H1 (cell line): ENCODE data around the gene CCDC179. TPM values are rescaled to one million over a fixed set of nuclear protein-coding genes. Genes with fewer than 3 reads are reported as not detected.

Experiments
- CTCF ChIA-PET: fragments of 300-600 bp; sonication (Branson Sonifier 250); formaldehyde crosslinking; loops from one replicate; lab custom pipeline; 2021; ENCODE audit not compliant: partially characterized antibody; lab: Charles Lee
- POLR2A ChIA-PET: fragments of 300-600 bp; sonication (Branson Sonifier 250); formaldehyde crosslinking; loops from one replicate; lab custom pipeline; 2021; ENCODE audit warnings: inconsistent platforms; ENCODE audit not compliant: partially characterized antibody; lab: Charles Lee
- DNase-seq, 2 experiments: peaks; one replicate each; pipeline versions ENCODE4 v3.0.0 to v3.0.0-alpha.2; 2010 to 2022; ENCODE audit warnings: low spot score in 2 of 2, low read depth in 1 of 2, mixed read lengths in 1 of 2
- FAIRE-seq: peaks from 2 replicates; lab custom pipeline; 2011; peaks lifted over from hg19 to GRCh38; lab: Jason Lieb, UNC
- H2AFZ ChIP-seq: 2 replicates; pipeline ENCODE4 v1.8.1; 2012; ENCODE audit warnings: low read length, inconsistent platforms
- H2AK5ac ChIP-seq: 2 replicates; pipeline ENCODE4 v1.6.1; 2013; ENCODE audit warnings: low read depth, low read length
- H2BK120ac ChIP-seq: replicated peaks from 2 replicates; pipeline ENCODE3; 2013; ENCODE audit warnings: low read depth, low read length, inconsistent platforms
- H2BK12ac ChIP-seq: 2 replicates; pipeline ENCODE4 v1.6.1; 2013; ENCODE audit warnings: low read depth, low read length
- H2BK15ac ChIP-seq: 2 replicates; pipeline ENCODE4 v1.6.1; 2013; ENCODE audit warnings: low read length
- H2BK20ac ChIP-seq: 2 replicates; pipeline ENCODE4 v1.6.1; 2013; ENCODE audit warnings: low read length
- H2BK5ac ChIP-seq: 2 replicates; pipeline ENCODE4 v1.6.1; 2013; ENCODE audit warnings: low read depth, low read length
- H3K14ac ChIP-seq: 2 replicates; pipeline ENCODE4 v1.6.1; 2013; ENCODE audit warnings: inconsistent platforms; ENCODE audit not compliant: insufficient read length
- H3K18ac ChIP-seq: 2 replicates; pipeline ENCODE4 v1.6.1; 2013; ENCODE audit warnings: low read length; ENCODE audit errors: extremely low read depth
- H3K23ac ChIP-seq: 2 replicates; pipeline ENCODE4 v1.6.1; 2013; ENCODE audit warnings: inconsistent platforms; ENCODE audit not compliant: insufficient read length
- H3K23me2 ChIP-seq: 2 replicates; pipeline ENCODE4 v1.6.1; 2013; ENCODE audit warnings: low read depth, low read length
- H3K27ac ChIP-seq: 2 replicates; pipeline ENCODE4 v1.6.1; 2011; ENCODE audit warnings: low read depth, low read length, inconsistent platforms
- H3K27me3 ChIP-seq, 4 experiments: replicated peaks in 1 of 4; 1 replicate in 1 of 4; 2 replicates in 3 of 4; pipeline versions ENCODE4 v1.6.1 to v1.8.1; 2011 to 2013; ENCODE audit warnings: low read length in 3 of 4, mild to moderate bottlenecking in 3 of 4, inconsistent platforms in 2 of 4, mixed read lengths in 2 of 4, moderate library complexity in 1 of 4; ENCODE audit not compliant: control insufficient read depth in 3 of 4, insufficient read depth in 3 of 4; ENCODE audit errors: extremely low read depth in 1 of 4
- H3K36me3 ChIP-seq, 4 experiments: 2 replicates each; pipeline versions ENCODE4 v1.6.1 to v1.8.1; 2011 to 2013; ENCODE audit warnings: mild to moderate bottlenecking in 4 of 4, low read length in 3 of 4, moderate library complexity in 2 of 4, control low read depth in 1 of 4, inconsistent platforms in 1 of 4; ENCODE audit not compliant: insufficient read depth in 4 of 4, control insufficient read depth in 2 of 4
- H3K4ac ChIP-seq: replicated peaks from 2 replicates; pipeline ENCODE3; 2013; ENCODE audit warnings: low read length, low read depth, mixed read lengths, inconsistent platforms; ENCODE audit not compliant: insufficient read length
- H3K4me1 ChIP-seq, 4 experiments: replicated peaks in 1 of 4; 1 replicate in 1 of 4; 2 replicates in 3 of 4; pipeline versions ENCODE4 v1.6.1 to v1.8.1; 2011 to 2013; ENCODE audit warnings: low read length in 3 of 4, inconsistent platforms in 2 of 4, mixed read lengths in 1 of 4; ENCODE audit not compliant: insufficient read depth in 4 of 4, control insufficient read depth in 3 of 4
- H3K4me2 ChIP-seq, 2 experiments: 2 replicates each; pipeline versions ENCODE4 v1.6.1 to v1.8.1; 2011 to 2013; ENCODE audit warnings: low read depth in 2 of 2, low read length in 2 of 2, control low read depth in 1 of 2, inconsistent platforms in 1 of 2, mild to moderate bottlenecking in 1 of 2; ENCODE audit not compliant: insufficient read depth in 1 of 2
- H3K4me3 ChIP-seq, 4 experiments: fragments of 200-600, 300-600 bp in 1 of 4; sonication (generic), shearing (Covaris generic), sonication (Bioruptor Twin) in 1 of 4; 2 replicates each; pipeline versions ENCODE4 v1.5.1 to v1.8.1; 2011 to 2016; ENCODE audit warnings: low read length in 4 of 4, low read depth in 3 of 4, control low read depth in 2 of 4, inconsistent platforms in 2 of 4, mild to moderate bottlenecking in 2 of 4, mixed read lengths in 1 of 4, moderate library complexity in 1 of 4; ENCODE audit not compliant: insufficient read depth in 2 of 4; ENCODE audit errors: extremely low read depth in 1 of 4
- H3K56ac ChIP-seq: replicated peaks from 2 replicates; pipeline ENCODE3; 2013; ENCODE audit warnings: low read depth, mild to moderate bottlenecking, mixed read lengths, low read length, inconsistent platforms; ENCODE audit not compliant: insufficient read length
- H3K79me1 ChIP-seq: 2 replicates; pipeline ENCODE4 v1.6.1; 2013; ENCODE audit warnings: low read depth, low read length, control low read depth
- H3K79me2 ChIP-seq, 2 experiments: 2 replicates each; pipeline versions ENCODE4 v1.6.1 to v1.8.1; 2012 to 2013; ENCODE audit warnings: low read length in 2 of 2, mild to moderate bottlenecking in 2 of 2, inconsistent platforms in 1 of 2; ENCODE audit not compliant: insufficient read depth in 2 of 2, control insufficient read depth in 1 of 2
- H3K9ac ChIP-seq, 4 experiments: replicated peaks in 1 of 4; 1 replicate in 1 of 4; 2 replicates in 3 of 4; pipeline versions ENCODE4 v1.6.1 to v1.8.1; 2011 to 2013; ENCODE audit warnings: low read depth in 3 of 4, low read length in 3 of 4, control low read depth in 2 of 4, mild to moderate bottlenecking in 2 of 4, moderate library complexity in 2 of 4, inconsistent platforms in 1 of 4; ENCODE audit errors: extremely low read depth in 1 of 4
- H3K9me3 ChIP-seq, 2 experiments: 2 replicates each; pipeline versions ENCODE4 v1.6.1 to v1.8.1; 2012 to 2013; ENCODE audit warnings: mild to moderate bottlenecking in 2 of 2, moderate library complexity in 2 of 2, control low read depth in 1 of 2, inconsistent platforms in 1 of 2, low read depth in 1 of 2, low read length in 1 of 2, mixed read lengths in 1 of 2; ENCODE audit not compliant: insufficient read depth in 2 of 2
- H4K20me1 ChIP-seq, 2 experiments: replicated peaks in 1 of 2; 2 replicates each; pipeline versions ENCODE3 to v1.8.1; 2011 to 2013; ENCODE audit warnings: inconsistent platforms in 2 of 2, low read length in 2 of 2, mild to moderate bottlenecking in 1 of 2; ENCODE audit not compliant: insufficient read depth in 2 of 2, control insufficient read depth in 1 of 2
- H4K5ac ChIP-seq: 2 replicates; pipeline ENCODE4 v1.6.1; 2013; ENCODE audit warnings: low read length, low read depth, mixed read lengths, inconsistent platforms; ENCODE audit not compliant: insufficient read length
- H4K8ac ChIP-seq: 2 replicates; pipeline ENCODE4 v1.8.0; 2013; ENCODE audit warnings: mild to moderate bottlenecking, moderate library complexity, low read length, inconsistent platforms; ENCODE audit not compliant: insufficient read depth; ENCODE audit errors: extremely low read depth
- H4K91ac ChIP-seq: replicated peaks from 2 replicates; pipeline ENCODE3; 2013; ENCODE audit warnings: low read length, mixed read lengths, inconsistent platforms; ENCODE audit not compliant: insufficient read length
- HDAC6 ChIP-seq: IDR thresholded peaks from one replicate; pipeline ENCODE4 v1.7.1; 2012; ENCODE audit warnings: low read depth, mild to moderate bottlenecking, inconsistent platforms, low read length, moderate library complexity
- RNF2 ChIP-seq: fragments of 200-900, 300-1000 bp; sonication (generic); IDR thresholded peaks from 2 replicates; pipeline ENCODE4 v1.7.1; 2016; ENCODE audit warnings: borderline replicate concordance, low read depth, mild to moderate bottlenecking, antibody characterized with exemption, low read length; ENCODE audit not compliant: poor library complexity, severe bottlenecking; ENCODE audit errors: missing control alignments
- SAP30 ChIP-seq: fragments of 300-600 bp; sonication (generic); IDR thresholded peaks from 2 replicates; pipeline ENCODE4 v1.7.1; 2012; ENCODE audit warnings: low read length, moderate library complexity, mild to moderate bottlenecking, inconsistent platforms; ENCODE audit not compliant: insufficient read depth, insufficient replicate concordance
- SP1 ChIP-seq: IDR thresholded peaks from 2 replicates; pipeline ENCODE4 v1.6.1; 2011; ENCODE audit warnings: low read depth, low read length
- TAF1 ChIP-seq: IDR thresholded peaks from 2 replicates; pipeline ENCODE4 v1.6.1; 2011; ENCODE audit warnings: mild to moderate bottlenecking, low read depth, low read length
- TBP ChIP-seq: IDR thresholded peaks from 2 replicates; pipeline ENCODE4 v1.6.1; 2011; ENCODE audit warnings: low read depth, low read length, improper control_type of control experiment
- WGBS, 2 experiments: shearing (Covaris generic) in 1 of 2; methylation state at CpG; one replicate each; pipeline versions ENCODE4 v1.1.6 to v1.1.7; 2013 to 2015; ENCODE audit warnings: low lambda C conversion rate in 2 of 2, mixed read lengths in 2 of 2, inconsistent platforms in 1 of 2, low coverage in 1 of 2, missing lambda C conversion rate in 1 of 2; ENCODE audit not compliant: insufficient replicate concordance in 2 of 2, insufficient coverage in 1 of 2, insufficient read length in 1 of 2; ENCODE audit errors: extremely low coverage in 1 of 2, missing lambda C conversion rate in 1 of 2; 5-methylcytosine and 5-hydroxymethylcytosine counted together
- polyA plus RNA-seq, 7 experiments: library from polyadenylated mRNA; depleted of rRNA in 3 of 7; stranded (reverse) in 5 of 7; unstranded in 2 of 7; fragments of >200 nt in 5 of 7; fragments of 200-250 nt in 2 of 7; gene quantifications; 1 replicate in 5 of 7; 2 replicates in 1 of 7; 4 replicates in 1 of 7; pipeline versions ENCODE4 v1.2.1 to v1.2.3, GENCODE V29; 2011 to 2013; ENCODE audit warnings: missing spikeins in 2 of 7, mixed read lengths in 2 of 7
- total RNA-seq: library from RNA; stranded (reverse); fragmentation: NEBNext Ultra II Directional; extraction: Animal tissue kit (Norgen Biotek cat#: 25700); gene quantifications from 2 replicates; pipeline ENCODE4 v1.2.1, GENCODE V29; 2021

The CCDC179 gene
- total and polyA plus RNA-seq, 2 of the 8 experiments (the other 6 are each of a cell fraction or from before 2014, with no cell fraction given) = not detected

GRCh38 chr11:22807855-22808570 is 52.3 kb downstream of the CCDC179 start:
- Histone ChIP-seq H3K27ac (no peak overlapping the region), H2BK15ac (no peak overlapping the region), H3K4me2 (no peak overlapping the region), H3K23me2 (no peaks in the 10 kb centered on the region; the same call in 1 of the 2 replicates), H3K4me3 (no peak overlapping the region), H3K56ac (no peak overlapping the region), H3K27me3 (no peaks in the 10 kb centered on the region), H3K79me1 (no peaks in the 10 kb centered on the region), H2AFZ (no peak overlapping the region), H4K20me1 (no peaks in the 10 kb centered on the region), H3K4ac (no peak overlapping the region), H4K91ac (no peak overlapping the region), H2BK20ac (no peak overlapping the region), H2BK5ac (no peak overlapping the region), H3K14ac (no peak overlapping the region), H3K79me2 (no peaks in the 10 kb centered on the region), H3K36me3 (no peaks in the 10 kb centered on the region), H4K5ac (no peak overlapping the region), H3K9ac (no peak overlapping the region), H3K18ac (no peak overlapping the region), H2BK120ac (no peak overlapping the region), H4K8ac (no peak overlapping the region), H2BK12ac (no peak overlapping the region), H2AK5ac (no peak overlapping the region), H3K23ac (no peak overlapping the region), H3K9me3 (peaks cover 3 to 6% of the 10 kb centered on the region in 2 experiments; a peak in 2 of 4 replicates), H3K4me1 (no peaks in the 10 kb centered on the region)
- 88% methylated on average over 2 of the region's 2 CpGs; no CpG with 5 or more reads in 1 of the 2 experiments for WGBS, 2 experiments
- CTCF ChIA-PET = interaction anchor here (0.9 kb wide), 1 partner anchor 20 kb away, joined by 3 read pairs; no protein-coding TSS in a partner anchor
- POLR2A ChIA-PET = no interaction called here
- FAIRE-seq = no peak
- DNase-seq = no peak
- TF ChIP-seq RNF2 (no peak), SAP30 (no peak), TBP (no peak), SP1 (no peak), TAF1 (no peak), HDAC6 (no peak)
